ENCODE data around the gene RPS23.

Gene RPS23

GRCh38 chr5:82277987-82278710 is at the start of gene RPS23:
Gene RPS23 (minus strand): TSS chr5:82278354. CDS start chr5:82278323, 31 bp downstream.
- Histone ChIP-seq H3K79me2 (ENCODE audit: insufficient read depth, low read length) (peaks cover 20% of the 10 kb centered on the region), H3K36me3 (ENCODE audit: low read length) (peaks cover 25% of the 10 kb centered on the region), H3K9ac (ENCODE audit: low read length) (peak within 1 kb of the TSS; percentile 81), H3F3A (ENCODE audit: insufficient read depth) (peaks cover 45% of the 10 kb centered on the region), H2AFZ (ENCODE audit: low read depth, low read length, severe bottlenecking) (peak within 1 kb of the TSS; percentile 81), H4K20me1 (ENCODE audit: low read depth, low read length) (no peaks in the 10 kb centered on the region), H3K4me2 (ENCODE audit: low read depth, low read length, poor library complexity, severe bottlenecking) (peak within 1 kb of the TSS; percentile 81), H3K9me3 (ENCODE audit: insufficient read depth, low read length) (no peaks in the 10 kb centered on the region), H3K27ac (ENCODE audit: low read depth, low read length) (peak within 1 kb of the TSS; percentile 70), H3K4me3 (ENCODE audit: insufficient read depth, low read length, poor library complexity, severe bottlenecking) (peak within 1 kb of the TSS; percentile 70), H3K9me2 (replicated peaks; ENCODE audit: insufficient read depth, low read length) (no peaks in the 10 kb centered on the region), H3K27me3 (ENCODE audit: low read length) (no peaks in the 10 kb centered on the region)
- TF ChIP-seq CTCF (IDR thresholded peaks at IDR 0.05; ENCODE audit: insufficient read depth, low read length, poor library complexity, severe bottlenecking) (no peak), EZH2phosphoT487 (conservative IDR thresholded peaks at IDR 0.05; ENCODE audit: low read length) (no peak)

- Histone ChIP-seq H3K27me3 (ENCODE audit: low read length) (no peaks in the 10 kb centered on the region), H3F3A (ENCODE audit: insufficient read depth) (no peaks in the 10 kb centered on the region), H3K27ac (ENCODE audit: low read depth, low read length) (no peak overlapping the region), H4K20me1 (ENCODE audit: low read depth, low read length) (no peaks in the 10 kb centered on the region), H3K36me3 (ENCODE audit: low read length) (no peaks in the 10 kb centered on the region), H3K9me2 (replicated peaks; ENCODE audit: insufficient read depth, low read length) (no peaks in the 10 kb centered on the region; the same call in 1 of the 2 replicates), H3K4me2 (ENCODE audit: low read depth, low read length, poor library complexity, severe bottlenecking) (no peak overlapping the region), H2AFZ (ENCODE audit: low read depth, low read length, severe bottlenecking) (no peak overlapping the region), H3K79me2 (ENCODE audit: insufficient read depth, low read length) (no peaks in the 10 kb centered on the region), H3K9ac (ENCODE audit: low read length) (no peak overlapping the region), H3K9me3 (ENCODE audit: insufficient read depth, low read length) (no peaks in the 10 kb centered on the region), H3K4me3 (ENCODE audit: insufficient read depth, low read length, poor library complexity, severe bottlenecking) (no peak overlapping the region)
- TF ChIP-seq CTCF (IDR thresholded peaks at IDR 0.05; ENCODE audit: insufficient read depth, low read length, poor library complexity, severe bottlenecking) (no peak), EZH2phosphoT487 (conservative IDR thresholded peaks at IDR 0.05; ENCODE audit: low read length) (no peak)
Observed at GRCh38 chr5:82327941-82328340, 49.8 kb upstream of the RPS23 start.

- no peaks in the 10 kb centered on the region for H3K9me3 ChIP-seq (ENCODE audit: insufficient read depth, low read length)
- no peak overlapping the region for H3K4me3 ChIP-seq (ENCODE audit: insufficient read depth, low read length, poor library complexity, severe bottlenecking)
- no peak overlapping the region for H3K27ac ChIP-seq (ENCODE audit: low read depth, low read length)
- H3K9ac ChIP-seq (ENCODE audit: low read length) = no peak overlapping the region
- H3K36me3 ChIP-seq (ENCODE audit: low read length) = no peaks in the 10 kb centered on the region
- TF ChIP-seq CTCF (IDR thresholded peaks at IDR 0.05; ENCODE audit: insufficient read depth, low read length, poor library complexity, severe bottlenecking) (no peak), EZH2phosphoT487 (conservative IDR thresholded peaks at IDR 0.05; ENCODE audit: low read length) (no peak)
- no peaks in the 10 kb centered on the region for H4K20me1 ChIP-seq (ENCODE audit: low read depth, low read length)
- no peaks in the 10 kb centered on the region; the same call in 1 of the 2 replicates for H3K9me2 ChIP-seq (replicated peaks; ENCODE audit: insufficient read depth, low read length)
- H2AFZ ChIP-seq (ENCODE audit: low read depth, low read length, severe bottlenecking) = no peak overlapping the region
- no peaks in the 10 kb centered on the region for H3K79me2 ChIP-seq (ENCODE audit: insufficient read depth, low read length)
- no peaks in the 10 kb centered on the region for H3K27me3 ChIP-seq (ENCODE audit: low read length)
- no peak overlapping the region for H3K4me2 ChIP-seq (ENCODE audit: low read depth, low read length, poor library complexity, severe bottlenecking)
- no peaks in the 10 kb centered on the region for H3F3A ChIP-seq (ENCODE audit: insufficient read depth)
Observed at GRCh38 chr5:82325996-82326395, 47.8 kb upstream of the RPS23 start.

Measured in SU-DHL-6 (cell line).